GM12872 (cell line): Measurements from ENCODE around the gene ZNF385A.

Experiments
- TF ChIP-seq, protein P1 (sequence below): IDR thresholded peaks from 3 replicates; pipeline ENCODE4 v1.5.1; 2011; ENCODE audit warnings: low read depth, mild to moderate bottlenecking, low read length, moderate library complexity; ENCODE audit not compliant: insufficient read depth

Gene ZNF385A, protein sequence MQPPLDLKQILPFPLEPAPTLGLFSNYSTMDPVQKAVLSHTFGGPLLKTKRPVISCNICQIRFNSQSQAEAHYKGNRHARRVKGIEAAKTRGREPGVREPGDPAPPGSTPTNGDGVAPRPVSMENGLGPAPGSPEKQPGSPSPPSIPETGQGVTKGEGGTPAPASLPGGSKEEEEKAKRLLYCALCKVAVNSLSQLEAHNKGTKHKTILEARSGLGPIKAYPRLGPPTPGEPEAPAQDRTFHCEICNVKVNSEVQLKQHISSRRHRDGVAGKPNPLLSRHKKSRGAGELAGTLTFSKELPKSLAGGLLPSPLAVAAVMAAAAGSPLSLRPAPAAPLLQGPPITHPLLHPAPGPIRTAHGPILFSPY

DNA sequence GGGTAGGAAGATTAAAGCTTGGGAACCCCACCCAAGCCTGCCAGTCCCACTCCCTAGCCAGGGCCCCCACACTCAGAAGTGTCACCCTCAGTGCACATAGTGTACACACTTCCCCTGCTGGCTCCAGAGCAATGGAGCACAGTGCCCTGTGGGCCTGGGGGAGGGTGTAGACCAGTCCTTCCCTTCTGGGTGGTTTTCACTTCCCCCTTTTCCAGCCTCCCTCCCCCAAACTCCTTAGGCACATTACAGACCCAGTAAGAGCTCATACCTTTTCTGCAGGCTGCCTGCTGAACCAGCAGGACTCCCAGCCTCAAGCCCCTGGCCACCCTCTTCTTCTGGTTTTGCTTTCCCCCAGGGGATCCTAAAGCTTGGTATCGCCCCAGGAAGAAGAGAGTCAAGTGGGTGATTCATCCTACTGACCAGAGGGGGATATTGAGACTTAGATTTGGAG, at the start of gene ZNF385A:
TSS of gene ZNF385A (minus strand) at position 143 of the 451 bp plus-strand sequence. CDS start 219 bp downstream, outside the sequence.
- TF ChIP-seq, protein P1, sequence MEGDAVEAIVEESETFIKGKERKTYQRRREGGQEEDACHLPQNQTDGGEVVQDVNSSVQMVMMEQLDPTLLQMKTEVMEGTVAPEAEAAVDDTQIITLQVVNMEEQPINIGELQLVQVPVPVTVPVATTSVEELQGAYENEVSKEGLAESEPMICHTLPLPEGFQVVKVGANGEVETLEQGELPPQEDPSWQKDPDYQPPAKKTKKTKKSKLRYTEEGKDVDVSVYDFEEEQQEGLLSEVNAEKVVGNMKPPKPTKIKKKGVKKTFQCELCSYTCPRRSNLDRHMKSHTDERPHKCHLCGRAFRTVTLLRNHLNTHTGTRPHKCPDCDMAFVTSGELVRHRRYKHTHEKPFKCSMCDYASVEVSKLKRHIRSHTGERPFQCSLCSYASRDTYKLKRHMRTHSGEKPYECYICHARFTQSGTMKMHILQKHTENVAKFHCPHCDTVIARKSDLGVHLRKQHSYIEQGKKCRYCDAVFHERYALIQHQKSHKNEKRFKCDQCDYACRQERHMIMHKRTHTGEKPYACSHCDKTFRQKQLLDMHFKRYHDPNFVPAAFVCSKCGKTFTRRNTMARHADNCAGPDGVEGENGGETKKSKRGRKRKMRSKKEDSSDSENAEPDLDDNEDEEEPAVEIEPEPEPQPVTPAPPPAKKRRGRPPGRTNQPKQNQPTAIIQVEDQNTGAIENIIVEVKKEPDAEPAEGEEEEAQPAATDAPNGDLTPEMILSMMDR, result no peak

DNA sequence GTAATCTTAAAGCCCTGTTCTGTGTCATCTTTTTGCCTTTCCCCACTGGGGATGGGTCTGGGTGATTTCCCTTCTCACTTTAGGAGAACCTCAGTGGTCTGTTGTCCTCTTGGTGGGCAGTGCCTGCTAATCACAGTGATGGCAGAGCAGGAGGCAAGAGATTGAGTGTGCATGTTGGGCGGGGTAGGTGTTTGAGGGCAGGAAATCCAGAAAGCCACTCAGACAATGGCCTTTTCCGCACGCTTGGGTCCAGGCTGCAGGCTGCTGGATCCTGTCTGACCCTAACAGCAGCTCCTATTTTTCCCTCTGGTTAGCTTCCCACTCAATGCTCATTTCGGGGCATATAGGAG, 48.3 kb upstream of the ZNF385A start:
- TF ChIP-seq, protein P1, result no peak

DNA sequence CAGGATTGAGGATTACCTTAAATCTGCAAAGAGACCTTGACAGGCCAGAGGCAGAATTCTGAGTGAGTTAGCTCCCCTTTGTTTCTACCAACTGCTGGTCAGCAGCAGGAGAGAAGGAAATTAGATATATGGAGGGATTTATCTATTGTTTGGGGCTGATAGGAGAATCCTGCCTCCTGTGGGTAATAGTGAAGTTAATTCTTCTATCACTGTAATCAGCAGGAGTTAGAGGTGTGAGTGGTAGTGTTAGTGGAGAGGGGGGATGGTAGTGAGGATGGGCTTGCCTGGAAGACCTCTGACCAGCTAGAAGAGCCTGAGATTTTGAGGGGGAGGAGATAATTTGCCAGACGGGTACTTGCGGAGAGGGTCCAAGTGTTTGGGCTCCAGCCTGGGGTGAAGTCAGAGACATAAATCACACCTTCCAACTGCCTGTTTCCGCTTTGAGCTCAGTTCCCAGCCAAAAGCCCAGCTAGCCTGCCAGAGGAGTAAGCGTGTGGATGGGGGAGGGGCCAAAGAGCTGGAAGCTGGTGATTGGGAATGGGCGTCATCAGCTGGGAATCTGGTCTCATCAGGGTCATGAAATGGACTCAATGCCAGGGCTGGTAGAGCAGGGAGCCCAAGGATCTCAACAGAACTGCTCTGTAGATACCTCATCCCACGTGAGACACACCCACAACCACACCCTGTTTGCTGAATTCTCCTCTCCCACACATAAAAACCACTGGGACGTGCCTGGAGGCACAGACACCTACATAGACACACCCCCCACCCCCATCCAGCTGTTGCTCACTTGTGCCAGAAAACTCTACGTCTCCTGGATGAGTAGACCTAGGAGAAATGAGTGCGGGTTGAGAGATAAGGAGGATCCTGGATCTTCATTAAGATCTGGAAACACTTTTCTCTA, 47.6 kb upstream of the ZNF385A start:
- TF ChIP-seq, protein P1, result no peak

DNA sequence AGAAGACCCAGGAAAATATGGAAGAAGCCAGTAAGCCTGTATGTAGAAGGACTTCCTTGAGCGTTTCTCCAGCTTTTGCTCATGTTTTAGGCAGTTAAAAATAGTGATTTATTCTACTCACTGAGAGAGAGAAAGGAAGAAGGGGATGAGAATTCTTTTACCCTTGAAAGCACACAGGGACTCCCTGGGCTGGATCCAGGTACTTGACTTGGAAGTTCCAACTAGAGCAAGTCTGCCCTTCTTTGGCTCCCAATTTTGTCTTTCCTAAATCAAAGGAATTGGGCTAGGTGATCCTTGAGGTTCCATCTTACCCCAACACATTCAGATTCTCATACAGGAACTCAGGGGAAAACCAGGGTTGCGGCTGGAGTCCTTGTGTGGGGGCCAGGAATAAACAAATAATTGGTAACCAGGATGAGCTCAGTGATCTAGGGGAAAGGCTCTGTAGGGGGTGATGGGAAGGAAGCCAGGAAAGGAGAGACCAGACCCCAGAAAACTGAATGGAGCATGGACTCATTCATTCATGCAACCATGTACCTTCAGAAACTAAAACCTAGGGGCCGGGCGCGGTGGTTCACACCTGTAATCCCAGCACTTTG, 46.0 kb upstream of the ZNF385A start:
- TF ChIP-seq, protein P1, result no peak

DNA sequence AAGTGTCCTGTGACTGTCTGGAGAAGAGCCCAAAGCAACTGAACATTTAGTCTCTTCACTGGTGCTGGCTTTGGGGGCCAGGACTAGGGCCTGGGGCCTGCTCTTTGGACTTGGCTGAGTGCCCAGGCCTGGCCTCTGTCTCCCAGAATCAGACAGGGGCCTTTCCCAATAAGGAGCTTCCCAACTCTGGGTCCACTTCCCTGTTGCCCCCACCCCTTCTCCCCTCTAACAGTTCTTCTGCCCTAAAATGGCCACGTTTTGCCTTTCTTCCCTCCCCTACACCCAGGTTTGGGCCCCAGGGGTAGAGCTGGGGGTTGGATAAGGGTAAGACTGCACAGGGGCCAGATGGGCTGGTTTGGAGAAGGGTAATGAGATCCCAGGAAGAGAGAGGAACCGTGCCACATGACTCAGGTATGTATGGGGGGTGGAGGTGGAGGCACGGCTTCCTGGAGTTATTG, 44.5 kb upstream of the ZNF385A start:
- TF ChIP-seq, protein P1, result no peak

DNA sequence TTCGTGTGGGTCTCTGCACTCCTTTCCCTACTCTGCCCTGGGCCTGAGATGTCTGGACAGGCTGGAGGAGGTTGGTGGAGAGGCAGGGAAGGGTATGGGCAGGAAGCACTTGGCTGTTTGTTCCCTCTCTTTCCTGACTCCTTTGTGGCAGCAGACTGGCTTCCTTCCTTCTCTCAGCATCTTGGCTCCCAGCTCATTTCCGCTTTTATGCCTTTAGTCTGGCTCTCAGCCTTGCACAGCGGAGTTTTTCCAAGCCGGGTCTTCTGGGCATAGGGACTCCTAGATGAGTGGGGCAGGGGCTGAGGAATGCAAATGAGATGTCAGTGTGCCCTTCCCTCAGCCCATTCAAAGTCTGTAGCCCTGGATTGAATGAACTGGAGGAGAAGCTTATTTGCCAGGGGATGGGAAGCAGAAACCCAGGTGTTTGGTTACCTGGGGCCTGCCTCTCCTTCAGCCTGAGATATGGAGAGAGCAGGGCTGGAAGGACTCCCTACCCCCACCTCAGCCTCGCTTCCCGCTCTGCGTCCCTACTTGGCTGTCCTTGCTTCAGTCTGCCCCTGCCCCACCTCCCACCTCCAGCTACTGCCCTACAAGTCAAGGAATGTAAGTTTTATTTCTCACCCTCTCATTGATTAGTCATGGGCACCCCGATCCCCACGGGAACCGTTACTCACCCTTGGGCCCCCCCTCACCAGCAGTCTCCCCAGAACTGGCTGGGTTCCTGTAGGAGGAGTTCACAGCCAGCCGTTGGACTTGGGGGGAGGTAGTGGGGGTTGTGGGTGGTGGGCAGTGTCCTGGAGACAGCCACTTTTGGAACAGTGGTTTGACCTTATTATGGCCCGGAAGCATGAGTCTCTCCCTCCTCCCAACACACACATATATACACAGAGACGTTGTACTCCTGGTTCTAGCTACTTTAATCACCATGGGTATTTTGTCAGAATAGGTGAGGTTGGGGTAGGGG, 43.8 kb upstream of the ZNF385A start:
- TF ChIP-seq, protein P1, result no peak
